Astrocyte (in vitro differentiated cells and primary cell): ENCODE data around the gene DNAJB9.

ENCODE experiments used
- CTCF ChIP-seq: IDR thresholded peaks from 2 replicates; pipeline ENCODE4 v1.5.1; 2011; ENCODE audit warnings: low read depth, mild to moderate bottlenecking, inconsistent platforms, low read length, moderate library complexity; ENCODE audit not compliant: insufficient read depth
- EZH2 ChIP-seq: IDR thresholded peaks from 2 replicates; pipeline ENCODE4 v1.6.1; 2012; ENCODE audit warnings: mild to moderate bottlenecking, low read length, inconsistent platforms; ENCODE audit not compliant: insufficient read depth

- no peak for TF ChIP-seq EZH2
- no peak for TF ChIP-seq CTCF
Observed at GRCh38 chr7:108535744-108536143, 33.9 kb upstream of the DNAJB9 start.
